ENCODE data around the gene MBNL1. TPM values are rescaled to one million over a fixed set of nuclear protein-coding genes. Genes with fewer than 3 reads are reported as not detected.

MBNL1 gene
- total and polyA plus RNA-seq, 2 donors (not counting 3 experiments of a cell fraction or from before 2014, with no cell fraction given) = 179 to 362 TPM

- Histone ChIP-seq H3K4me3 (replicated peaks in 1 of 3; ENCODE audit: insufficient read depth in 1 of 3, low read depth in 1 of 3, low read length in 3 of 3) (no peak overlapping the region), H3K4me1 (ENCODE audit: control insufficient read depth, extremely low read depth, insufficient read depth, low read length) (peaks cover 69% of the 10 kb centered on the region), H3K36me3 (ENCODE audit: control insufficient read depth in 2 of 2, extremely low read depth in 1 of 2, insufficient read depth in 2 of 2, low read length in 2 of 2) (peaks cover 0 to 4% of the 10 kb centered on the region in 2 experiments), H2AFZ (ENCODE audit: low read depth, low read length) (no peak overlapping the region), H4K20me1 (replicated peaks; ENCODE audit: control insufficient read depth, extremely low read depth, insufficient read depth, low read length) (no peaks in the 10 kb centered on the region), H3K27me3 (ENCODE audit: control insufficient read depth in 2 of 2, insufficient read depth in 2 of 2, low read length in 2 of 2) (no peaks in the 10 kb centered on the region), H3K9me1 (replicated peaks; ENCODE audit: control insufficient read depth, extremely low read depth, insufficient read depth, low read length) (no peaks in the 10 kb centered on the region), H3K79me2 (ENCODE audit: control insufficient read depth, insufficient read depth, low read length) (peaks cover 84% of the 10 kb centered on the region), H3K27ac (ENCODE audit: insufficient read depth, low read depth, low read length) (peak overlapping the region; percentile 83), H3K9me3 (replicated peaks; ENCODE audit: control insufficient read depth, insufficient read depth, low read length) (no peaks in the 10 kb centered on the region), H3K4me2 (ENCODE audit: insufficient read depth, low read length) (peak overlapping the region; percentile 72), H3K9ac (replicated peaks; ENCODE audit: extremely low read depth, insufficient read depth, low read length) (peak overlapping the region; percentile 41)
- DNase-seq (ENCODE audit: low read depth, low spot score) (peak; percentile 93), FAIRE-seq (peak; percentile 28)
- dilution Hi-C loops (cut with MboI; ENCODE audit: extremely low pct_ligation_motif_present, low sequenced_read_pairs) (no loop called here), intact Hi-C loops (cut with micrococcal nuclease) (loop anchor here (2.0 to 5.0 kb wide), 2 partner anchors 15 to 338 kb away; no protein-coding TSS in a partner anchor)
- ChIA-PET POLR2A (no interaction called here), CTCF (interaction anchor here (0.6 to 1.9 kb wide), 5 partner anchors 10 to 243 kb away, joined by 3 to 7 read pairs (median 3); no protein-coding TSS in a partner anchor)
- TF ChIP-seq GATA2 (IDR thresholded peaks at IDR 0.05; ENCODE audit: insufficient read depth, insufficient read length, low read depth, low read length) = no peak
- no peak for TF ChIP-seq MYC (IDR thresholded peaks at IDR 0.05; ENCODE audit: low read depth, low read length)
- no peak for TF ChIP-seq MAX (IDR thresholded peaks at IDR 0.05; ENCODE audit: insufficient read depth, insufficient read length)
- no peak for TF ChIP-seq EZH2 (IDR thresholded peaks at IDR 0.05; ENCODE audit: borderline replicate concordance, low read depth, low read length, severe bottlenecking)
- no peak for TF ChIP-seq CTCF (IDR thresholded peaks at IDR 0.05; ENCODE audit: extremely low read depth in 1 of 2, insufficient read depth in 1 of 2, low read depth in 1 of 2, low read length in 2 of 2)
- TF ChIP-seq JUN (IDR thresholded peaks at IDR 0.05; ENCODE audit: borderline replicate concordance, insufficient read depth, insufficient read length, low read depth) = no peak
- no peak for TF ChIP-seq POLR2AphosphoS5 (IDR thresholded peaks at IDR 0.05; ENCODE audit: insufficient read depth, low read depth, low read length)
- no peak for TF ChIP-seq POLR2A (IDR thresholded peaks at IDR 0.05; ENCODE audit: low read depth, low read length)
- no peak for TF ChIP-seq FOS (IDR thresholded peaks at IDR 0.05; ENCODE audit: borderline replicate concordance, insufficient read depth, low read length)
- no TSS peak for BruUV-seq (replicated peaks)
Measured at GRCh38 chr3:152315623-152316022, 46.9 kb downstream of the MBNL1 start.
